CD4-positive, CD25-positive, alpha-beta regulatory T cell (primary cell): ENCODE measurements around the gene KIF26B. TPM values are rescaled to one million over a fixed set of nuclear protein-coding genes. Genes with fewer than 3 reads are reported as not detected.

ENCODE experiments used
- ATAC-seq, 2 donors: fragments of 150-1000 bp; cut with Tn5 transposase; one replicate each; pipeline ENCODE4 v1.10.0; 2021; ENCODE audit warnings: low read depth in 2 of 2, moderate number of reproducible peaks in 2 of 2, moderate library complexity in 1 of 2
- DNase-seq, 3 donors: peaks; one replicate each; pipeline versions ENCODE4 v3.0.0 to v3.0.0-alpha.2; 2012 to 2022; ENCODE audit warnings: mixed read lengths in 1 of 3
- H3K27ac ChIP-seq: one replicate; pipeline ENCODE4 v1.7.0; 2013; ENCODE audit warnings: mild to moderate bottlenecking, low read length; ENCODE audit not compliant: insufficient read depth, poor library complexity, severe bottlenecking
- H3K27me3 ChIP-seq: one replicate; pipeline ENCODE4 v1.7.0; 2013; ENCODE audit warnings: low read length; ENCODE audit not compliant: control insufficient read depth, insufficient read depth
- H3K36me3 ChIP-seq: one replicate; pipeline ENCODE4 v1.7.0; 2013; ENCODE audit warnings: mild to moderate bottlenecking, low read length, moderate library complexity; ENCODE audit not compliant: control insufficient read depth, insufficient read depth
- H3K4me1 ChIP-seq: 2 replicates; pipeline ENCODE4 v1.7.0; 2013; ENCODE audit warnings: mild to moderate bottlenecking, low read length; ENCODE audit not compliant: insufficient read depth, control insufficient read depth, poor library complexity, severe bottlenecking
- H3K4me3 ChIP-seq: one replicate; pipeline ENCODE4 v1.7.0; 2013; ENCODE audit warnings: low read depth, mild to moderate bottlenecking, low read length, moderate library complexity
- H3K9me3 ChIP-seq, 2 experiments: 1 replicate in 1 of 2; 2 replicates in 1 of 2; pipeline ENCODE4 v1.7.0; 2013; ENCODE audit warnings: low read length in 2 of 2, mild to moderate bottlenecking in 1 of 2, moderate library complexity in 1 of 2; ENCODE audit not compliant: control insufficient read depth in 2 of 2
- H3K27ac Mint-ChIP-seq, 3 donors: one replicate each; pipeline ENCODE4 v1.8.0; 2020 to 2022; ENCODE audit warnings: mild to moderate bottlenecking in 3 of 3, mixed read lengths in 3 of 3, moderate library complexity in 2 of 3
- H3K27me3 Mint-ChIP-seq: one replicate; pipeline ENCODE4 v1.8.0; 2022; ENCODE audit warnings: mild to moderate bottlenecking, mixed read lengths
- H3K36me3 Mint-ChIP-seq: one replicate; pipeline ENCODE4 v1.8.0; 2020; ENCODE audit warnings: mixed read lengths
- H3K4me1 Mint-ChIP-seq, 4 donors: one replicate each; pipeline ENCODE4 v1.8.0; 2020 to 2022; ENCODE audit warnings: mixed read lengths in 4 of 4, mild to moderate bottlenecking in 1 of 4
- H3K4me3 Mint-ChIP-seq, 4 donors: one replicate each; pipeline ENCODE4 v1.8.0; 2020 to 2022; ENCODE audit warnings: mild to moderate bottlenecking in 4 of 4, mixed read lengths in 4 of 4, moderate library complexity in 3 of 4
- H3K9me3 Mint-ChIP-seq, 7 donors: one replicate each; pipeline ENCODE4 v1.8.0; 2020 to 2022; ENCODE audit warnings: mixed read lengths in 7 of 7, mild to moderate bottlenecking in 3 of 7, moderate library complexity in 2 of 7
- polyA plus RNA-seq, 4 donors: library from polyadenylated mRNA; unstranded; fragments of 300-500 nt; fragmentation: Illumina TruSeq; gene quantifications; one replicate each; pipeline ENCODE4 v1.2.3, GENCODE V29; 2021
- total RNA-seq: library from RNA; stranded (reverse); gene quantifications from one replicate; pipeline ENCODE4 v1.2.3, GENCODE V29; 2022

KIF26B gene
- total and polyA plus RNA-seq, 5 donors from 2014 or later, result not detected

GRCh38 chr1:245463392-245464165 lies 308.8 kb downstream of the KIF26B start:
- Mint-ChIP-seq H3K27ac (no peak overlapping the region), H3K4me3 (no peak overlapping the region), H3K9me3 (peaks cover 0 to 2% (median 0%) of the 10 kb centered on the region in 7 donors), H3K4me1 (no peaks in the 10 kb centered on the region), H3K27me3 (no peaks in the 10 kb centered on the region), H3K36me3 (no peaks in the 10 kb centered on the region)
- Histone ChIP-seq H3K27me3 (no peaks in the 10 kb centered on the region), H3K27ac (no peak overlapping the region), H3K4me3 (no peak overlapping the region), H3K36me3 (no peaks in the 10 kb centered on the region), H3K9me3 (no peaks in the 10 kb centered on the region), H3K4me1 (no peaks in the 10 kb centered on the region)
- DNase-seq, result no peak
- ATAC-seq, result no peak

- H3K27me3 ChIP-seq, result no peaks in the 10 kb centered on the region
- Mint-ChIP-seq H3K27me3 (no peaks in the 10 kb centered on the region), H3K4me1 (no peaks in the 10 kb centered on the region), H3K4me3 (no peak overlapping the region), H3K9me3 (peaks cover 0 to 2% (median 0%) of the 10 kb centered on the region in 7 donors), H3K27ac (peak overlapping the region in 1 of 3 donors; percentile 23), H3K36me3 (no peaks in the 10 kb centered on the region)
- ATAC-seq (peak in 1 of 2 donors; percentile 8), DNase-seq (no peak)
- no peaks in the 10 kb centered on the region for H3K9me3 ChIP-seq
- no peak overlapping the region for H3K4me3 ChIP-seq
- H3K27ac ChIP-seq, result no peak overlapping the region
- no peaks in the 10 kb centered on the region for H3K4me1 ChIP-seq
- no peaks in the 10 kb centered on the region for H3K36me3 ChIP-seq
Observed at GRCh38 chr1:245464290-245464689, 309.5 kb downstream of the KIF26B start.

GRCh38 chr1:245465666-245466065 lies 310.9 kb downstream of the KIF26B start:
- H3K4me3 Mint-ChIP-seq, result no peak overlapping the region
- no peak for ATAC-seq
- no peaks in the 10 kb centered on the region for H3K27me3 ChIP-seq
- H3K4me1 ChIP-seq, result no peaks in the 10 kb centered on the region
- H3K36me3 Mint-ChIP-seq, result no peaks in the 10 kb centered on the region
- H3K9me3 ChIP-seq, result no peaks in the 10 kb centered on the region
- H3K27ac Mint-ChIP-seq, result no peak overlapping the region
- H3K4me1 Mint-ChIP-seq, result no peaks in the 10 kb centered on the region
- no peaks in the 10 kb centered on the region for H3K36me3 ChIP-seq
- H3K4me3 ChIP-seq, result no peak overlapping the region
- H3K27me3 Mint-ChIP-seq, result no peaks in the 10 kb centered on the region
- H3K27ac ChIP-seq, result no peak overlapping the region
- no peak for DNase-seq
- peaks cover 0 to 2% (median 0%) of the 10 kb centered on the region in 7 donors for H3K9me3 Mint-ChIP-seq

GRCh38 chr1:245466261-245466660 lies 311.5 kb downstream of the KIF26B start:
- H3K27me3 ChIP-seq, result no peaks in the 10 kb centered on the region
- H3K27ac Mint-ChIP-seq, result no peak overlapping the region
- DNase-seq (no peak), ATAC-seq (no peak)
- H3K36me3 ChIP-seq, result no peaks in the 10 kb centered on the region
- no peak overlapping the region for H3K4me3 Mint-ChIP-seq
- peaks cover 0 to 2% (median 0%) of the 10 kb centered on the region in 7 donors for H3K9me3 Mint-ChIP-seq
- H3K9me3 ChIP-seq, result no peaks in the 10 kb centered on the region
- no peaks in the 10 kb centered on the region for H3K4me1 Mint-ChIP-seq
- no peaks in the 10 kb centered on the region for H3K4me1 ChIP-seq
- H3K36me3 Mint-ChIP-seq, result no peaks in the 10 kb centered on the region
- no peak overlapping the region for H3K4me3 ChIP-seq
- H3K27me3 Mint-ChIP-seq, result no peaks in the 10 kb centered on the region
- H3K27ac ChIP-seq, result no peak overlapping the region

- Mint-ChIP-seq H3K4me3 (no peak overlapping the region), H3K9me3 (peaks cover 0 to 2% (median 0%) of the 10 kb centered on the region in 7 donors), H3K27me3 (no peaks in the 10 kb centered on the region), H3K27ac (no peak overlapping the region), H3K36me3 (no peaks in the 10 kb centered on the region), H3K4me1 (no peaks in the 10 kb centered on the region)
- no peak overlapping the region for H3K4me3 ChIP-seq
- ATAC-seq (no peak), DNase-seq (no peak)
- no peaks in the 10 kb centered on the region for H3K9me3 ChIP-seq
- no peaks in the 10 kb centered on the region for H3K36me3 ChIP-seq
- H3K4me1 ChIP-seq, result no peaks in the 10 kb centered on the region
- H3K27ac ChIP-seq, result no peak overlapping the region
- H3K27me3 ChIP-seq, result peaks cover under 1% of the 10 kb centered on the region
Observed at GRCh38 chr1:245467804-245468203, 313.0 kb downstream of the KIF26B start.

- no peaks in the 10 kb centered on the region for H3K27me3 Mint-ChIP-seq
- no peak overlapping the region for H3K4me3 Mint-ChIP-seq
- no peaks in the 10 kb centered on the region for H3K4me1 Mint-ChIP-seq
Observed at GRCh38 chr1:245469006-245469405, 314.2 kb downstream of the KIF26B start.

GRCh38 chr1:245469734-245470133 lies 314.9 kb downstream of the KIF26B start:
- ATAC-seq, result no peak
- Histone ChIP-seq H3K9me3 (no peaks in the 10 kb centered on the region), H3K4me1 (no peaks in the 10 kb centered on the region), H3K36me3 (no peaks in the 10 kb centered on the region), H3K4me3 (no peak overlapping the region), H3K27me3 (peaks cover 2% of the 10 kb centered on the region), H3K27ac (no peak overlapping the region)
- no peaks in the 10 kb centered on the region for H3K36me3 Mint-ChIP-seq
- no peaks in the 10 kb centered on the region for H3K4me1 Mint-ChIP-seq
- H3K9me3 Mint-ChIP-seq, result peaks cover 0 to 2% (median 0%) of the 10 kb centered on the region in 7 donors
- H3K4me3 Mint-ChIP-seq, result no peak overlapping the region
- H3K27ac Mint-ChIP-seq, result no peak overlapping the region
- no peak for DNase-seq
- H3K27me3 Mint-ChIP-seq, result no peaks in the 10 kb centered on the region

More at GRCh38 chr1:245469006-245469405, 314.2 kb downstream of the KIF26B start:
- H3K9me3 ChIP-seq, result no peaks in the 10 kb centered on the region
- DNase-seq (no peak), ATAC-seq (no peak)
- H3K4me1 ChIP-seq, result no peaks in the 10 kb centered on the region
- peaks cover 0 to 2% (median 0%) of the 10 kb centered on the region in 7 donors for H3K9me3 Mint-ChIP-seq
- H3K36me3 Mint-ChIP-seq, result no peaks in the 10 kb centered on the region
- H3K27ac Mint-ChIP-seq, result no peak overlapping the region
- no peaks in the 10 kb centered on the region for H3K36me3 ChIP-seq
- H3K27me3 ChIP-seq, result peaks cover 2% of the 10 kb centered on the region
- no peak overlapping the region for H3K27ac ChIP-seq
- no peak overlapping the region for H3K4me3 ChIP-seq

- Mint-ChIP-seq H3K4me1 (no peaks in the 10 kb centered on the region), H3K9me3 (no peaks in the 10 kb centered on the region), H3K27me3 (no peaks in the 10 kb centered on the region), H3K27ac (no peak overlapping the region), H3K4me3 (no peak overlapping the region), H3K36me3 (no peaks in the 10 kb centered on the region)
- Histone ChIP-seq H3K36me3 (no peaks in the 10 kb centered on the region), H3K27me3 (peaks cover 2% of the 10 kb centered on the region), H3K9me3 (no peaks in the 10 kb centered on the region), H3K4me1 (no peaks in the 10 kb centered on the region), H3K27ac (no peak overlapping the region), H3K4me3 (no peak overlapping the region)
- no peak for ATAC-seq
- DNase-seq, result no peak
Observed at GRCh38 chr1:245475126-245475525, 320.3 kb downstream of the KIF26B start.
